IPS DF 4.7 (cell line): Measurements from ENCODE around the gene B4GALNT3.

Experiments used
- DNase-seq: peaks from one replicate; pipeline ENCODE4 v3.0.0-alpha.2; 2013; ENCODE audit warnings: low spot score; ENCODE audit errors: extremely low read depth

Gene B4GALNT3

DNA sequence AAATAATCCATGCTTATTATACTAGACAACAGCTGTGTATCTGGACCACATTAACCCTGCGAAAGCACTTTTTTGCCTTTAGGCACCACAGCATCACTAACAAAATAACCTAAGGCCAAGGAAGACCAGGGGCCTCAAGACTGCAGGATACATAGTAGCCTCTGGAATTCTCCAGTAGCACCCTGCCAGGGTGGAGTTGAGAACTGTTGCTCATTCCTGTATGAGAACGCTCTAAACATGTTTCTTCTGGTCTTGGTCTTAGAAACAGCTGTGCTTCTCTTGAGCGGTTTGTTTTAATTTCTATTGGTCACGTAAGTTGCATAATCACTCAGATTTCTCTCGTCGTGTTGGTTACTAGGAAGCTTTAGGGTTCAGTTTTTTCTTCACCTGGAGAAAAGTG is 7.9 kb downstream of the B4GALNT3 start:
- no peak for DNase-seq

DNA sequence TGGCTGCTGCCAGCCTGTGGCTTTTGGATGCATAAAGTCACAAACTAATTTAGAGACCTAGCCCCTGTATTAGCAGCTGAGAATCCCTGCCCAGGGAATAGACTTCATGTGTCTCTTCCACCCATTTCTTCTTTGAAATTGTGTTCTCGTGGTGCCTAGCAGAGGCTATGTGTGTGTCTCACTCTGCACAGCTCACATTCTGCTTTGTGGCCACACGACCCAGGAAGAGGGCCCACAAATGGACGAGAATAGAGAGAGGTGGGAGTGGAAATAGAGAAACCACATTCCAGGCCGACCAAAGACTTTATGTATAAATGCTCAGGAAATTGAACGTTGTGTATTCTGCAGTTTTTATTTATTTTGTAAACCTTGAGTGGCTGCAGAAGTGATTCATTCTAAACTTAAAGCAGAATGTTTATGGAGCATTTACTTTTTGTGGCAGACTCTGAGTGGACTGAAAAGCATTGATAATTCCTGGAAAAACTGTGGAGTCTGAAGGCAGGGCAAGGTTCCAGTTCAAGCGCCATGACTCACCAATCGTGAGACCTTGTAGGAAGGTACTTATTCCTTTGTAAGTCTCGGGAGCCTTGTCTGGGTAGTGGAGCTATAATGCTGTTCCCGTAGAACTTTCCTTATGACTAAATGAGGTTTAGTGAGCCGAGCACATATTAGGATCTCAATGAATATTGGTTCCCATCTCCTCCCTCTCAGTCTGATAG is 9.1 kb downstream of the B4GALNT3 start:
- no peak for DNase-seq

- DNase-seq, result no peak
Observed at GRCh38 chr12:470133-470532, 10.4 kb downstream of the B4GALNT3 start.

- DNase-seq, result no peak
Observed at GRCh38 chr12:473198-473597, 13.5 kb downstream of the B4GALNT3 start.

GRCh38 chr12:473863-474577 is 14.3 kb downstream of the B4GALNT3 start:
- no peak for DNase-seq

DNA sequence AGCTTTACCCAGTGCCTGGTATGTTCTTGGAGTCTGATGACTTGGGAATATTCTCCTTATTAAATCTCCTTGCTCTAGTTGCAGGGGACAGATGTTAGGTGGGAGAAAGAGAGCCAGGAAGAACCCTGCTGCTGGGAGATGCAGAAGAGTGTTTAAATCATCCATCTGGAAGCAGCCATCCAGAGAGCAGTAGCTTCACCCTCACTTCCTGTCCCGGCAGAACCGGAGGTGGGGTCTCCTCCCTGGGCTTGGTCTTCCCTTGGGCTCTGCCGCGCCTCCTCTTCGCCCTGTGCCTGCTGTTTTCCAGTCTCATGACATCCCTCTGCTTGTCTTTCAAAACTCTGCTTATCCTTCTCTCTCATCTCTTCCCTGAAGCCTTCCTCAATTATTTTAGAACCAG is 15.5 kb downstream of the B4GALNT3 start:
- no peak for DNase-seq

- no peak for DNase-seq
Observed at GRCh38 chr12:479161-479560, 19.4 kb downstream of the B4GALNT3 start.

- no peak for DNase-seq
Observed at GRCh38 chr12:480831-481816, 21.4 kb downstream of the B4GALNT3 start.

DNA sequence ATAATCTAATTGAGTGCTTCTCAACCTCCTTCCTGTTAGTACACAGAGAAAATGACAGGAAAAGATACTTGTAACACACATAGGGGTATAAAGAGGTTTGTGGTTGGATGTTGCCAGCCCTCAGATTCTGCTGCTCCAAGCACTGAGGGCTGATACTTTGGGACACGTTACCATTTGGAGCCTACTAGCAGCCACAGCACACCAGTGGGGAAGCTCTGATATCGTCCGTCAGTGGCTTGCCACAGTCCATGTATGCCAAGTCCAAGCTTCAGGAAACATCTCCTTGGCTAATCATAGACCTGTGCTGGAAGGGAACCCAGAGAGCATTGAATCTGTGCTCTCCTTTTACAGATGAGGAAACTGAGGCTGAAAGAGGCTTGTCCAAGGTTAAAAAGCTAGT is 22.3 kb downstream of the B4GALNT3 start:
- DNase-seq, result no peak

- no peak for DNase-seq
Observed at GRCh38 chr12:484096-484495, 24.4 kb downstream of the B4GALNT3 start.

- DNase-seq, result no peak
Observed at GRCh38 chr12:490260-490659, 30.5 kb downstream of the B4GALNT3 start.

- DNase-seq, result no peak
Observed at GRCh38 chr12:495466-495865, 35.7 kb downstream of the B4GALNT3 start.

DNA sequence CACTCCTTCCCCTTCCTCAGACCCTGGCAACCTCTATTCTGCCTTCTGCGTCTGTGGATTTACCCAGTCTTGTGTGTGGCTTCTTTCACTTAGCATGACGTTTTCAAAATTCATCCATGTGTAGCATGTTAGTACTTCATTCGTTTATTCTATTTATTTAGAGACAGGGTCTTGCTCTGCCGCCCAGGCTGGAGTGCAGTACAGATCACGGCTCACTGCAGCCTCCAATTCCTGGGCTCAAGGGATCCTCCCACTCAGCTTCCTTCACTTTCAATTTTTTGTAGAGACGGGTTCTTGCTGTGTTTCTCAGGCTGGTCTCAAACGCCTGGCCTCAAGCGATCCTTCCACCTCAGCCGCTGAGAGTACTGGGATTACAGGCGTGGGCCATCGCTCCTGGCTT is 37.0 kb downstream of the B4GALNT3 start:
- no peak for DNase-seq

DNA sequence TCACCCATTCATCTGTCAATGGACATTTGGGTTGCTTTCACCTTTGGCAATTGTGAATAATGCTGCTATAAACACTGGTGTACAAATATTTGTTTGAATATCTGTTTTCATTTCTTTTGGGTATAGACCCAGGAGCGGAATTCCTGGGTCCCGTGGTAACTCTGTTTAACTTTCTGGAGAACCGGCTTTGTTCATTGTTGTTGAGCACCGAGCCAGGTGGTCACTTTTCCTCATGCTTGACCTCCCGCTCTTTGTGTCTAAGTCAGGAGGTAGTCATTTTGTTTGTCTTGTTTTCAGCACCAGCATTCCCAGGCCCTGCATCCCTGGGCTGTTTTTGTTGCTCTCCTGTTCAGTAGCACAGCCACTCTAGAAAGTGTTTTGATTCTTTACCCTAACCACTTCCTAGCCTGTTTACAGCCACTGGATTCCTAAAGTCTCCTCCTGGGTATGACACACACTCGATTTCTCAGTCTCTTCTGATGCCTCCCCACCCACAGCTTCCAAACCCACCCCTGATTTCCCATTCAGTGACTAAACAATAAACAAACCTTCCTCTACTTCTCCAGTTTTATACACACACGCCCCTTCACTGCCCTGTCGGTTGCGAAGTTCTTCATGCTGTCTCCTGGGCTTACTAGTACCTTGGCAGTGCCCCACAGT is 37.9 kb downstream of the B4GALNT3 start:
- DNase-seq, result no peak

GRCh38 chr12:499837-500458 is 40.2 kb downstream of the B4GALNT3 start:
- DNase-seq, result no peak

DNA sequence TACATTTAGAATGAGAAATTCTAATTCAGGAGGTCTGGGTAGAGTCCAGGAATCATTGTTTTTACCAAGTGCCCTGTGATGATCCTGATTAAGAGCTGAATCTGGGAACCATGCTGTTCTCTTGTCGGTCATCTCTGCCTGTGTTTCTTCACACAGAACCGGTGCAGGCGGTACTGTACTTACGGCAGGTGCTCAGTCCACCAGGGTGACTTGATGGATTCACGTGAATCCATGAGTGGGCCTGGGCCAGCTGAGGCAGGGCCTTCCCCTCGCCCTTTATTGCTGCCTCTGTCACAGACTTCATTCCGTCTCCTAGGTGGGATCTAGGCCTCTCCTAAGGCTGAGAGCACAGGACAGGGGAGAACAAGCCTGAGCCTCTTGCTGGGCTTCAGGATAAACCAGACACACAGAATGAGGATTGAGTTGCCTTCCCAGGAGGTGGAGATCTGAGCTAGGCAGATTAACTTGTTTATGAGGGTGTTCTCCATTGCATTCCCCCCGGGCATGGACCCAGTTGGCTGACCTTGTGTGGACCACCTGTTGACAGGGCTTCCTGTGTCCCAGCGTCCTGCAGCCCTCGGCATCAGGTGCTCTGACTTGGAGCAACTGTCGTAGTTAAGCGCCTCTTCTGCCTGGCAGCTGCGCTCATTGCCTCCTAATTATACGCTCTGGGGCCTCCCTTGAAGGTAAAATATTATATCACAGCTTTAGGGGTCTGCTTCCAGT is 42.1 kb downstream of the B4GALNT3 start:
- DNase-seq, result no peak

DNA sequence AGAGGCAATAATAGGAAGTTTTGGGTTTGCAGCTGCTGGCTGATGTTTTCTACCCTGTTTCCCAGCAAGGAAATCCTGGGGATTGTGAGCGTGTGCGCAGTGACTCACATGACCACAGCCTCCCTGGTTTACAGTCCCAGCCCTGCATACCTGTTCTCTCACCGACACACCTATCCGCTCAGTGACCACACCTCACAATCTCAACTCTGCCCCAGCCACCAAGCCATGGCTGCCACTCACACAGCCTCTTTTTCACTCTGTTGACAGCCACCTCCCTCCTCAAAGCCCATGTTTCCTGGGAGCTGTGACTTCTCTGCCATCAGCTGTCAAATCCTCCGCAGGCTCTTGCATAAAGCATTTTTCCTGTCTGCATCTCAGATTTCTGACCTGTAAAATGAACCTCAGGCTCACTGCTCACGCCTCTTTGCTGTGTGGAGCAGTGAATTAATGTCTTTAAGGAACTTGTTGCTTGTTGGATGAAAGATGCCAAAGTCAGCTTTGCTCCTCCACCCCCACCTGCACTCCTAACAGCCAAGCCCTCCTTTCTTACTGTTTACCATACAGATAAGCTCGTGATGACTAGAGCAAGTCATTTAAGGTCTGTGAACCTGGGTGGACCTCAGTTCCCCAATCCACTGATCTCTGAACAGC is 43.5 kb downstream of the B4GALNT3 start:
- no peak for DNase-seq

GRCh38 chr12:505221-505620 is 45.5 kb downstream of the B4GALNT3 start:
- no peak for DNase-seq

DNA sequence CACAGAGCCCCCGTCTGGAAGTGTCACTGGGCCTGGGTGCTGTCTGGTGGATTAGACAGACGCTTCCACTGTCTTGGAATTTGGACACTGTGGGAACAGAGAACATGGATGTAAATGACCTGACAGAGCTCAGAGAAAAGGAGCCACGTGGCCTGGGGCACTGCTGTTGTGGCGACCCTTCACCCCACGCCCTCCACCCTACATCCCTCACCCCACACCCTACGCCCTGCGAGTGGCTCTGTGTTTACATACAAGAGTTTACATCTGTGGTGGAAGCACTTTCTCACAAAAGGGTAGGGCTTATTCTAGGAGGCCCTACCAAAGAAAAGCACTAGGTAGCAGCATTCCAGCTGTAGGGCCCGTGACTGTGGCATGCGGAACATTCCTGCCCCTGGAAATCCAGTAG is 47.7 kb downstream of the B4GALNT3 start:
- DNase-seq, result no peak

DNA sequence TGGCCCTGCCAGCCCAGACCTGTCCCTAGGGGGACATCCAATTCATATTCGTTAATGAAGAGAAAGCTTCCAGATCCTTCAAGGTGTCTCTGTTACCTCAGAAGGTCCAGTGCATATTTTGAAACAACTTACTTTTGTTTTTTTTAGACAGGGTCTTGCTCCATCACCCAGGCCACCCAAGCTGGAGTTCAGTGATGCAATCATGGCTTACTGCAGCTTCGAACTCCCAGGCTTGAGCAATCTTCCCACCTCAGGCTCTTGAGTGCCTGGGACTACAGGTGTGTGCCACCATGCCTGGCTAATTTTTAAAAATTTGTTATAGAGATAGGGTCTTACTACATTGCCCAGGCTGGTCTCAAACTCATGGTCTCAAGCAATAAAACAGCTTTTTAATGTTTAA is 48.4 kb downstream of the B4GALNT3 start:
- DNase-seq, result no peak
